Endothelial cell of umbilical vein (primary cell): ENCODE results near the gene PNKD. TPM values are rescaled to one million over a fixed set of nuclear protein-coding genes. Genes with fewer than 3 reads are reported as not detected.

Experiments
- BruUV-seq: library from RNA; stranded (reverse); fragments of 400-500 nt; replicated peaks from 2 replicates; lab custom pipeline; 2021; lab: Mats Ljungman, UMichigan
- CTCF ChIA-PET: fragments of 300-600, 350-600 bp; sonication (Branson Sonifier 250); formaldehyde crosslinking; loops from one replicate; lab custom pipeline; 2021; ENCODE audit warnings: antibody characterized with exemption, inconsistent platforms; lab: Charles Lee
- POLR2A ChIA-PET: fragments of 300-600, 350-600 bp; sonication (Branson Sonifier 250); formaldehyde crosslinking; loops from one replicate; lab custom pipeline; 2021; ENCODE audit warnings: antibody characterized with exemption, inconsistent platforms; lab: Charles Lee
- DNase-seq: peaks from one replicate; pipeline ENCODE4 v3.0.0-alpha.2; 2011; ENCODE audit warnings: low read depth, low spot score
- FAIRE-seq: peaks from 2 replicates; lab custom pipeline; 2011; peaks lifted over from hg19 to GRCh38; lab: Jason Lieb, UNC
- H2AFZ ChIP-seq: 2 replicates; pipeline ENCODE4 v1.6.0; 2012; ENCODE audit warnings: low read depth, low read length, control low read depth, inconsistent platforms
- H3K27ac ChIP-seq: 2 replicates; pipeline ENCODE4 v1.5.1; 2011; ENCODE audit warnings: low read depth, mild to moderate bottlenecking, control low read depth, low read length, moderate library complexity; ENCODE audit not compliant: insufficient read depth
- H3K27me3 ChIP-seq, 2 experiments: 2 replicates each; pipeline versions ENCODE4 v1.6.0 to v1.6.1; 2011; ENCODE audit warnings: low read length in 2 of 2, mixed read lengths in 1 of 2; ENCODE audit not compliant: control insufficient read depth in 2 of 2, insufficient read depth in 2 of 2
- H3K36me3 ChIP-seq, 2 experiments: 2 replicates in 1 of 2; 3 replicates in 1 of 2; pipeline ENCODE4 v1.5.1; 2011; ENCODE audit warnings: low read length in 2 of 2, mild to moderate bottlenecking in 1 of 2, moderate library complexity in 1 of 2; ENCODE audit not compliant: control insufficient read depth in 2 of 2, insufficient read depth in 2 of 2; ENCODE audit errors: extremely low read depth in 1 of 2
- H3K4me1 ChIP-seq: 3 replicates; pipeline ENCODE4 v1.5.1; 2011; ENCODE audit warnings: mild to moderate bottlenecking, low read length; ENCODE audit not compliant: control insufficient read depth, insufficient read depth; ENCODE audit errors: extremely low read depth
- H3K4me2 ChIP-seq: 2 replicates; pipeline ENCODE4 v1.6.1; 2011; ENCODE audit warnings: low read length, control low read depth, mixed read lengths; ENCODE audit not compliant: insufficient read depth
- H3K4me3 ChIP-seq, 3 experiments: fragments of 200-600 bp in 1 of 3; sonication (generic), shearing (Covaris generic) in 1 of 3; replicated peaks in 1 of 3; 2 replicates each; pipeline ENCODE4 v1.5.1; 2011 to 2016; ENCODE audit warnings: control low read depth in 3 of 3, low read length in 3 of 3, mild to moderate bottlenecking in 2 of 3, inconsistent platforms in 1 of 3, low read depth in 1 of 3, moderate library complexity in 1 of 3; ENCODE audit not compliant: insufficient read depth in 1 of 3
- H3K79me2 ChIP-seq: 2 replicates; pipeline ENCODE4 v1.6.0; 2012; ENCODE audit warnings: low read length, inconsistent platforms; ENCODE audit not compliant: control insufficient read depth, insufficient read depth
- H3K9ac ChIP-seq: replicated peaks from 2 replicates; pipeline ENCODE3; 2011; ENCODE audit warnings: low read length, control low read depth; ENCODE audit not compliant: insufficient read depth; ENCODE audit errors: extremely low read depth
- H3K9me1 ChIP-seq: replicated peaks from 3 replicates; pipeline ENCODE4 v1.6.0; 2011; ENCODE audit warnings: mild to moderate bottlenecking, low read length; ENCODE audit not compliant: control insufficient read depth, insufficient read depth; ENCODE audit errors: extremely low read depth
- H3K9me3 ChIP-seq: replicated peaks from 2 replicates; pipeline ENCODE4 v1.5.1; 2012; ENCODE audit warnings: low read length, inconsistent platforms; ENCODE audit not compliant: control insufficient read depth, insufficient read depth
- H4K20me1 ChIP-seq: replicated peaks from 2 replicates; pipeline ENCODE3; 2011; ENCODE audit warnings: mild to moderate bottlenecking, low read length; ENCODE audit not compliant: control insufficient read depth, insufficient read depth; ENCODE audit errors: extremely low read depth
- EZH2 ChIP-seq: IDR thresholded peaks from 2 replicates; pipeline ENCODE4 v1.6.1; 2012; ENCODE audit warnings: borderline replicate concordance, low read depth, mild to moderate bottlenecking, moderate library complexity, low read length, inconsistent platforms; ENCODE audit not compliant: severe bottlenecking
- GATA2 ChIP-seq: IDR thresholded peaks from 2 replicates; pipeline ENCODE4 v1.7.0; 2011; ENCODE audit warnings: low read depth, mild to moderate bottlenecking, moderate library complexity, mixed read lengths, low read length; ENCODE audit not compliant: insufficient read length, insufficient read depth
- JUN ChIP-seq: IDR thresholded peaks from 2 replicates; pipeline ENCODE4 v1.6.1; 2011; ENCODE audit warnings: borderline replicate concordance, low read depth; ENCODE audit not compliant: insufficient read length, insufficient read depth
- MAX ChIP-seq: IDR thresholded peaks from 2 replicates; pipeline ENCODE4 v1.6.1; 2011; ENCODE audit not compliant: insufficient read depth, insufficient read length
- MYC ChIP-seq: IDR thresholded peaks from one replicate; pipeline ENCODE4 v1.6.1; 2011; ENCODE audit warnings: mild to moderate bottlenecking, low read depth, low read length
- POLR2A ChIP-seq: IDR thresholded peaks from 2 replicates; pipeline ENCODE4 v1.6.1; 2012; ENCODE audit warnings: low read depth, mild to moderate bottlenecking, control low read depth, low read length
- POLR2AphosphoS5 ChIP-seq: IDR thresholded peaks from 2 replicates; pipeline ENCODE4 v1.6.1; 2012; ENCODE audit warnings: low read depth, mild to moderate bottlenecking, control low read depth, low read length, moderate library complexity; ENCODE audit not compliant: insufficient read depth
- dilution Hi-C: fragments of 300-500 bp; cut with MboI; formaldehyde crosslinking; loops from one replicate; pipeline ENCODE4 v1.15.0; 2019; ENCODE audit warnings: low sequenced_read_pairs; ENCODE audit not compliant: extremely low pct_ligation_motif_present
- intact Hi-C: fragments of 100-400 bp; cut with micrococcal nuclease; formaldehyde crosslinking; loops from one replicate; pipeline ENCODE4 v1.10.0; 2022
- polyA plus RNA-seq, 4 experiments: library from polyadenylated mRNA; depleted of rRNA in 3 of 4; stranded (reverse) in 3 of 4; unstranded in 1 of 4; fragments of >200 nt; gene quantifications; 2 replicates each; pipeline versions ENCODE4 v1.2.1 to v1.2.3, GENCODE V29; 2011 to 2012; ENCODE audit warnings: missing spikeins in 1 of 4
- total RNA-seq: library from RNA; stranded (reverse); gene quantifications from 2 replicates; pipeline ENCODE4 v1.2.3, GENCODE V29; 2021

The PNKD gene
- total and polyA plus RNA-seq, 2 donors (not counting 3 experiments of a cell fraction or from before 2014, with no cell fraction given) = 56.1 to 88.3 TPM

- H3K9ac ChIP-seq = no peak overlapping the region
- CTCF ChIA-PET = interaction anchor here (2.0 to 12.1 kb wide), 5 partner anchors 23 to 169 kb away, joined by 5 to 178 read pairs (median 14); partner anchors contain the start of gene CATIP
- H4K20me1 ChIP-seq = no peaks in the 10 kb centered on the region
- TF ChIP-seq MAX (no peak), JUN (no peak), POLR2A (no peak), MYC (no peak), EZH2 (no peak), POLR2AphosphoS5 (no peak), GATA2 (no peak)
- peaks cover 36% of the 10 kb centered on the region for H3K4me1 ChIP-seq
- H3K36me3 ChIP-seq = no peaks in the 10 kb centered on the region
- no peak overlapping the region for H3K4me3 ChIP-seq
- no TSS peak for BruUV-seq
- POLR2A ChIA-PET = no interaction called here
- no peak overlapping the region for H2AFZ ChIP-seq
- H3K27me3 ChIP-seq = no peaks in the 10 kb centered on the region
- no peaks in the 10 kb centered on the region for H3K9me3 ChIP-seq
- no peak overlapping the region for H3K27ac ChIP-seq
- H3K9me1 ChIP-seq = no peaks in the 10 kb centered on the region
- peaks cover 4% of the 10 kb centered on the region for H3K79me2 ChIP-seq
- no peak for FAIRE-seq
- H3K4me2 ChIP-seq = no peak overlapping the region
- dilution Hi-C loops = no loop called here
- intact Hi-C loops = no loop called here
- DNase-seq = no peak
Observed at GRCh38 chr2:218296847-218297246, 26.5 kb downstream of the PNKD start.

DNA sequence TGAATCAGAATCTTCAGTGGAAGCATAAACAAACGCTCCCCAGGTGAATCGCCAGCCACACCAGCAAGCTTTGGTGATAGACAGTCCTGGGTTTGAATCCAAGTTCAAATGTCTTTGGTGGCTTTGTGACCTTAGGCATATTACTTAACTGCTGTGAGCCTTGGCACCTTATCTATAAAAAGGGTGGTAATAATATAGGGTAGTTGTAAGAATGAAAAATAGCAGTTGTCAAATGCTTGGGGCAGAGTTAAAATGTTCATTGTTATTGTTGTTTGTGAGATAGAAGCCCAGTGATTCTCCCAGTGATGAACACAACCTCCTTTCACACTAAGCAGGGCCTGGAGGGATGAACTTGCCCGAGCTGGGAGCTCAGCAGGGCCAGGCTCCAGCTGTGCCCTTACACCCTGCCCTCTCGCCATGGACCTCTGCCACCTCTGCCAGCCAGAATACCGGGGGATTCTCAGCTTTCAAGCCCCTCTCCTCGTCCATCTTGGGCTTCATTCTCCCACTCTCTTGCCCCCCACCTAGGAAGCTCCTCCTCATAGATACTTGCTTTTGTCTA, 28.1 kb downstream of the PNKD start:
- DNase-seq (no peak), FAIRE-seq (no peak)
- Histone ChIP-seq H3K9me3 (no peaks in the 10 kb centered on the region), H3K9ac (no peak overlapping the region), H3K27me3 (no peaks in the 10 kb centered on the region), H3K36me3 (no peaks in the 10 kb centered on the region), H2AFZ (peak overlapping the region; percentile 67), H3K4me3 (no peak overlapping the region), H3K9me1 (no peaks in the 10 kb centered on the region), H3K4me2 (no peak overlapping the region), H3K4me1 (peaks cover 26% of the 10 kb centered on the region), H4K20me1 (no peaks in the 10 kb centered on the region), H3K27ac (peak overlapping the region; percentile 21), H3K79me2 (no peaks in the 10 kb centered on the region)
- no TSS peak for BruUV-seq
- intact Hi-C loops (no loop called here), dilution Hi-C loops (no loop called here)
- TF ChIP-seq EZH2 = no peak
- ChIA-PET POLR2A (no interaction called here), CTCF (interaction anchor here (0.9 to 12.1 kb wide), 4 partner anchors 11 to 97 kb away, joined by 6 to 178 read pairs (median 26); partner anchors contain the start of gene CATIP)
